Activated T-helper 2 cell treated with anti-CD3 and anti-CD28 coated beads, Interferon-gamma antibody, Interleukin-2, Interleukin-4, amounts not matched to agents 10 μg/mL and 5 μg/mL and 100 μg/mL, durations not matched to agents 14 hours and 24 hours and 36 hours (primary cell): ENCODE results near the gene ACBD6. TPM values are rescaled to one million over a fixed set of nuclear protein-coding genes. Genes with fewer than 3 reads are reported as not detected.
"Not testable (repeated sequence)": the region's sequence is repeated elsewhere in the genome, so short reads cannot be mapped to it uniquely, and the experiment has no call there.

Source experiments
- DNase-seq: peaks from one replicate; pipeline ENCODE4 v3.0.0; 2021; ENCODE audit warnings: low spot score
- H3K27ac Mint-ChIP-seq: one replicate; pipeline ENCODE4 v1.8.0; 2021; ENCODE audit warnings: mixed read lengths
- H3K27me3 Mint-ChIP-seq: one replicate; pipeline ENCODE4 v1.8.0; 2021; ENCODE audit warnings: low read depth, mixed read lengths
- H3K36me3 Mint-ChIP-seq: one replicate; pipeline ENCODE4 v1.8.0; 2021; ENCODE audit warnings: low read depth, mixed read lengths
- H3K4me1 Mint-ChIP-seq: one replicate; pipeline ENCODE4 v1.8.0; 2021; ENCODE audit warnings: low read depth, mixed read lengths
- H3K4me3 Mint-ChIP-seq: one replicate; pipeline ENCODE4 v1.8.0; 2021; ENCODE audit warnings: low read depth, mild to moderate bottlenecking, moderate library complexity, mixed read lengths
- H3K9me3 Mint-ChIP-seq: one replicate; pipeline ENCODE4 v1.8.0; 2021; ENCODE audit warnings: mixed read lengths
- intact Hi-C: fragments of 100-400 bp; cut with micrococcal nuclease; formaldehyde crosslinking; loops from one replicate; pipeline ENCODE4 v1.15.1; 2023
- total RNA-seq: library from RNA; stranded (reverse); gene quantifications from 2 replicates; pipeline ENCODE4 v1.2.3, GENCODE V29; 2022

The ACBD6 gene
- total RNA-seq, 1 donor from 2014 or later, result 48.9 TPM

GRCh38 chr1:180421145-180421544 lies 81.2 kb downstream of the ACBD6 start:
- H3K27ac Mint-ChIP-seq, intact Hi-C loops, H3K9me3 Mint-ChIP-seq, H3K4me3 Mint-ChIP-seq, H3K27me3 Mint-ChIP-seq, DNase-seq, H3K4me1 Mint-ChIP-seq: not testable (repeated sequence)
- peaks cover 18% of the 10 kb centered on the region for H3K36me3 Mint-ChIP-seq

GRCh38 chr1:180415985-180416633 lies 86.3 kb downstream of the ACBD6 start:
- Mint-ChIP-seq H3K36me3 (peaks cover 15% of the 10 kb centered on the region), H3K4me1 (no peaks in the 10 kb centered on the region), H3K4me3 (no peak overlapping the region), H3K27ac (no peak overlapping the region), H3K27me3 (no peaks in the 10 kb centered on the region), H3K9me3 (peaks cover 7% of the 10 kb centered on the region)
- intact Hi-C loops, result loop anchor here (1.0 kb wide), 1 partner anchor 164 kb away; no protein-coding TSS in a partner anchor
- no peak for DNase-seq

GRCh38 chr1:180415236-180415848 lies 87.0 kb downstream of the ACBD6 start:
- intact Hi-C loops, result no loop called here
- Mint-ChIP-seq H3K36me3 (peaks cover 15% of the 10 kb centered on the region), H3K4me1 (no peaks in the 10 kb centered on the region), H3K27ac (no peak overlapping the region), H3K27me3 (no peaks in the 10 kb centered on the region), H3K9me3 (peaks cover 7% of the 10 kb centered on the region), H3K4me3 (no peak overlapping the region)
- DNase-seq, result no peak

GRCh38 chr1:180412583-180412982 lies 89.8 kb downstream of the ACBD6 start:
- no peak overlapping the region for H3K4me3 Mint-ChIP-seq
- no peak overlapping the region for H3K27ac Mint-ChIP-seq
- no peak for DNase-seq
- H3K4me1 Mint-ChIP-seq, result no peaks in the 10 kb centered on the region
- H3K36me3 Mint-ChIP-seq, result peaks cover 29% of the 10 kb centered on the region
- peaks cover 7% of the 10 kb centered on the region for H3K9me3 Mint-ChIP-seq
- H3K27me3 Mint-ChIP-seq, result no peaks in the 10 kb centered on the region
- intact Hi-C loops, result no loop called here

- H3K4me3 Mint-ChIP-seq, H3K27me3 Mint-ChIP-seq, intact Hi-C loops, H3K27ac Mint-ChIP-seq, H3K9me3 Mint-ChIP-seq, H3K4me1 Mint-ChIP-seq, DNase-seq: not testable (repeated sequence)
- H3K36me3 Mint-ChIP-seq, result peaks cover 30% of the 10 kb centered on the region
Measured at GRCh38 chr1:180408128-180408527, 94.2 kb downstream of the ACBD6 start.

- Mint-ChIP-seq H3K36me3 (peaks cover 27% of the 10 kb centered on the region), H3K27me3 (no peaks in the 10 kb centered on the region), H3K27ac (no peak overlapping the region), H3K4me3 (no peak overlapping the region), H3K4me1 (no peaks in the 10 kb centered on the region), H3K9me3 (no peaks in the 10 kb centered on the region)
- intact Hi-C loops, result no loop called here
- no peak for DNase-seq
Measured at GRCh38 chr1:180407051-180407450, 95.3 kb downstream of the ACBD6 start.

- Mint-ChIP-seq H3K27ac (no peak overlapping the region), H3K36me3 (peaks cover 7% of the 10 kb centered on the region), H3K27me3 (no peaks in the 10 kb centered on the region), H3K4me1 (no peaks in the 10 kb centered on the region), H3K4me3 (no peak overlapping the region), H3K9me3 (no peaks in the 10 kb centered on the region)
- DNase-seq, result no peak
- intact Hi-C loops, result no loop called here
Measured at GRCh38 chr1:180402551-180402950, 99.8 kb downstream of the ACBD6 start.

- Mint-ChIP-seq H3K27ac (no peak overlapping the region), H3K9me3 (no peaks in the 10 kb centered on the region), H3K27me3 (no peaks in the 10 kb centered on the region), H3K4me1 (no peaks in the 10 kb centered on the region), H3K36me3 (peaks cover 6% of the 10 kb centered on the region), H3K4me3 (no peak overlapping the region)
- DNase-seq, result no peak
- intact Hi-C loops, result no loop called here
Measured at GRCh38 chr1:180402001-180402400, 100.4 kb downstream of the ACBD6 start.

GRCh38 chr1:180397175-180397574 lies 105.2 kb downstream of the ACBD6 start:
- Mint-ChIP-seq H3K4me1 (no peaks in the 10 kb centered on the region), H3K36me3 (peaks cover 38% of the 10 kb centered on the region), H3K4me3 (no peak overlapping the region), H3K27me3 (no peaks in the 10 kb centered on the region), H3K9me3 (no peaks in the 10 kb centered on the region), H3K27ac (no peak overlapping the region)
- intact Hi-C loops, result no loop called here
- DNase-seq, result no peak

GRCh38 chr1:180392427-180393145 lies 109.8 kb downstream of the ACBD6 start:
- Mint-ChIP-seq H3K4me3 (no peak overlapping the region), H3K27me3 (no peaks in the 10 kb centered on the region), H3K36me3 (peaks cover 55% of the 10 kb centered on the region), H3K27ac (no peak overlapping the region), H3K4me1 (peaks cover 5% of the 10 kb centered on the region), H3K9me3 (peaks cover 10% of the 10 kb centered on the region)
- intact Hi-C loops, result no loop called here
- DNase-seq, result no peak

- DNase-seq, result no peak
- Mint-ChIP-seq H3K27ac (no peak overlapping the region), H3K4me1 (peaks cover 9% of the 10 kb centered on the region), H3K4me3 (no peak overlapping the region), H3K9me3 (peaks cover 10% of the 10 kb centered on the region), H3K27me3 (no peaks in the 10 kb centered on the region), H3K36me3 (peaks cover 50% of the 10 kb centered on the region)
- intact Hi-C loops, result no loop called here
Measured at GRCh38 chr1:180392020-180392419, 110.4 kb downstream of the ACBD6 start.

GRCh38 chr1:180387413-180387812 lies 115.0 kb downstream of the ACBD6 start:
- H3K4me1 Mint-ChIP-seq, result peaks cover 16% of the 10 kb centered on the region
- H3K27me3 Mint-ChIP-seq, result no peaks in the 10 kb centered on the region
- peaks cover 48% of the 10 kb centered on the region for H3K36me3 Mint-ChIP-seq
- no peak overlapping the region for H3K4me3 Mint-ChIP-seq
- H3K27ac Mint-ChIP-seq, result peak overlapping the region; percentile 9
- H3K9me3 Mint-ChIP-seq, result peaks cover 49% of the 10 kb centered on the region
- no peak for DNase-seq
- intact Hi-C loops, result no loop called here

GRCh38 chr1:180386745-180387367 lies 115.5 kb downstream of the ACBD6 start:
- Mint-ChIP-seq H3K4me1 (peaks cover 16% of the 10 kb centered on the region), H3K9me3 (peaks cover 51% of the 10 kb centered on the region), H3K4me3 (no peak overlapping the region), H3K27ac (peak overlapping the region; percentile 9), H3K27me3 (no peaks in the 10 kb centered on the region), H3K36me3 (peaks cover 49% of the 10 kb centered on the region)
- intact Hi-C loops, result no loop called here
- DNase-seq, result no peak
